Pancreas (tissue), 10 donors: ENCODE data around the gene ITFG1. TPM values are rescaled to one million over a fixed set of nuclear protein-coding genes. Genes with fewer than 3 reads are reported as not detected.

Experiments used
- ATAC-seq, 4 donors: fragments of 200-7000 bp; cut with Tn5 transposase; one replicate each; pipeline versions ENCODE4 v1.8.0 to v1.9.1; 2020; ENCODE audit warnings: mild to moderate bottlenecking in 4 of 4, moderate library complexity in 4 of 4
- DNase-seq, 6 donors: peaks; one replicate each; pipeline ENCODE4 v3.0.0-alpha.2; 2020
- FAIRE-seq: peaks from 2 replicates; lab custom pipeline; 2012; peaks lifted over from hg19 to GRCh38; lab: Jason Lieb, UNC
- H3K27ac ChIP-seq, 4 donors: fragments of 200-600 bp; sonication (generic); 1 replicate in 3 of 4; 2 replicates in 1 of 4; pipeline versions ENCODE4 v1.5.0 to v1.8.0; 2020
- H3K27me3 ChIP-seq, 4 donors: fragments of 200-600 bp; one replicate each; pipeline ENCODE4 v1.8.0; 2021
- H3K36me3 ChIP-seq, 3 donors: fragments of 200-600 bp; sonication (generic) in 1 of 3; one replicate each; pipeline versions ENCODE4 v1.5.0 to v1.8.0; 2020 to 2021
- H3K4me1 ChIP-seq, 3 donors: fragments of 200-600 bp; one replicate each; pipeline ENCODE4 v1.8.0; 2021
- H3K4me3 ChIP-seq, 4 donors: fragments of 200-600 bp; sonication (generic) in 2 of 4; one replicate each; pipeline versions ENCODE4 v1.5.0 to v1.8.0; 2020 to 2021
- H3K9me3 ChIP-seq, 4 donors: fragments of 200-600 bp; one replicate each; pipeline ENCODE4 v1.8.0; 2021
- WGBS, 2 donors: extraction: QIAGEN DNeasy Blood & Tissue Kit; methylation state at CpG; one replicate each; pipeline ENCODE4 v1.1.7; 2013; 5-methylcytosine and 5-hydroxymethylcytosine counted together
- intact Hi-C, 3 donors: fragments of 100-400 bp; cut with DNase I; formaldehyde crosslinking; loops; one replicate each; pipeline versions ENCODE4 v1.11.1 to v1.14.2; 2022
- polyA plus RNA-seq, 2 donors: library from polyadenylated mRNA; stranded (reverse); fragments of 200-250 nt; gene quantifications; one replicate each; pipeline ENCODE4 v1.2.3, GENCODE V29; 2013
- total RNA-seq, 6 donors: library from RNA; stranded (reverse); fragmentation: NEBNext Ultra II Directional in 4 of 6; extraction: Animal tissue kit (Norgen Biotek cat#: 25700) in 4 of 6; gene quantifications; one replicate each; pipeline versions ENCODE4 v1.2.1 to v1.2.4, GENCODE V29; 2021 to 2023
- TF ChIP-seq, protein P1 (sequence below), 4 donors: fragments of 200-600 bp; sonication (generic) in 3 of 4; IDR thresholded peaks; one replicate each; pipeline versions ENCODE4 v1.5.0 to v1.8.0; 2021; ENCODE audit warnings: antibody characterized with exemption in 4 of 4
- donor health status: healthy with polysubstance abuse.
- donor health status: DM: no; HTN: no; CAD: no; lungs with moderate emphysema.
- donor health status: DM: no; HTN: no; CAD: no.
- donor health status: control.
- donor health status: control.
- donor health status: Bipolar disorder and iron deficiency.
- donor health status: DM: yes; HTN: yes; CAD: no.
- donor health status: DM: no; HTN: no; CAD: no.
- donor health status: DM: no; HTN: no; CAD: no.
- donor health status: DM: yes; HTN: yes; CAD: no.

ITFG1 gene
- total and polyA plus RNA-seq, 8 donors, result 5.9 to 33.9 (median 21.2) TPM

DNA sequence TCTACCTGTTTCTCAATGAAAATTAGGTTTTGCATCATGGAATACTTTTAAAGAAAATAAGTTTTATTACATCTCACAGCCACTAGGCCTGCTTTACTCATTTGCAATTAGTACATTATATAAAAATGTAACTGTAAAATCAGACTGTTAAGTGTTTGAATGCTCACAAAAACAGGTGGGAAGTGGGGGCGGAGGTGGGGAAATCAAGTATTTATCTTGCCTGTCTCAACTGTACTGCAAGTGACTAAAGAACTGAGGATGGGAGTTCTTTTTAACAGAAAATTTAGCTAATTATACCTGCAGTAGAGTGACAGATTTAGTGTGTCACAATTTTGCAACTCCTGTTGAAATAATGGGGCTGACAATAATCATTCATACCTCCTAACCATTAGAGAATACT is 34.1 kb downstream of the ITFG1 start:
- no peak overlapping the region for H3K27ac ChIP-seq
- ATAC-seq, result no peak
- no peak overlapping the region for H3K4me3 ChIP-seq
- 96 to 100% methylated on average over 1 of the region's 1 CpG for WGBS, 2 donors
- DNase-seq, result no peak
- intact Hi-C loops, result no loop called here
- H3K27me3 ChIP-seq, result no peaks in the 10 kb centered on the region
- H3K9me3 ChIP-seq, result no peaks in the 10 kb centered on the region
- TF ChIP-seq, protein P1, sequence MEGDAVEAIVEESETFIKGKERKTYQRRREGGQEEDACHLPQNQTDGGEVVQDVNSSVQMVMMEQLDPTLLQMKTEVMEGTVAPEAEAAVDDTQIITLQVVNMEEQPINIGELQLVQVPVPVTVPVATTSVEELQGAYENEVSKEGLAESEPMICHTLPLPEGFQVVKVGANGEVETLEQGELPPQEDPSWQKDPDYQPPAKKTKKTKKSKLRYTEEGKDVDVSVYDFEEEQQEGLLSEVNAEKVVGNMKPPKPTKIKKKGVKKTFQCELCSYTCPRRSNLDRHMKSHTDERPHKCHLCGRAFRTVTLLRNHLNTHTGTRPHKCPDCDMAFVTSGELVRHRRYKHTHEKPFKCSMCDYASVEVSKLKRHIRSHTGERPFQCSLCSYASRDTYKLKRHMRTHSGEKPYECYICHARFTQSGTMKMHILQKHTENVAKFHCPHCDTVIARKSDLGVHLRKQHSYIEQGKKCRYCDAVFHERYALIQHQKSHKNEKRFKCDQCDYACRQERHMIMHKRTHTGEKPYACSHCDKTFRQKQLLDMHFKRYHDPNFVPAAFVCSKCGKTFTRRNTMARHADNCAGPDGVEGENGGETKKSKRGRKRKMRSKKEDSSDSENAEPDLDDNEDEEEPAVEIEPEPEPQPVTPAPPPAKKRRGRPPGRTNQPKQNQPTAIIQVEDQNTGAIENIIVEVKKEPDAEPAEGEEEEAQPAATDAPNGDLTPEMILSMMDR (IDR thresholded peaks at IDR 0.05), result no peak
- no peaks in the 10 kb centered on the region for H3K4me1 ChIP-seq
- FAIRE-seq, result no peak
- no peaks in the 10 kb centered on the region for H3K36me3 ChIP-seq

DNA sequence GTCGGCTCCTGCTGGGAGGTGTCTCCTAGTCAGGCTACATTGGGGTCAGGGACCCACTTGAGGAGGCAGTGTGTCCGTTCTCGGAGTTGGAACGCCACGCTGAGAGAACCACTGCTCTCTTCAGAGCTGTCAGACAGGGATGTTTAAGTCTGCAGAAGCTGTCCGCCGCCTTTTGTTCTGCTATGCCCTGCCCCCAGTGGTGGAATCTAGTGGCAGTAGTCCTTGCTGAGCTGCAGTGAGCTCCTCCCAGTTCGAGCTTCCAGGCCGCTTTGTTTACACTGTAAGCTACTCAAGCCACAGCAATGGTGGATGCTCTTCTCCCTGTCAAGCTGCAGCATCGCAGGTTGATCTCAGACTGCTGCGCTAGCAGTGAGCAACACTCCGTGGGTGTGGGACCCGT is 36.0 kb downstream of the ITFG1 start:
- ATAC-seq (no peak), DNase-seq (no peak), FAIRE-seq (no peak)
- no peaks in the 10 kb centered on the region for H3K4me1 ChIP-seq
- no peaks in the 10 kb centered on the region for H3K27me3 ChIP-seq
- H3K9me3 ChIP-seq, result no peaks in the 10 kb centered on the region
- TF ChIP-seq, protein P1 (IDR thresholded peaks at IDR 0.05), result no peak
- intact Hi-C loops, result no loop called here
- no peak overlapping the region for H3K4me3 ChIP-seq
- no peaks in the 10 kb centered on the region for H3K36me3 ChIP-seq
- H3K27ac ChIP-seq, result no peak overlapping the region
- 92 to 94% methylated on average over 13 of the region's 13 CpGs for WGBS, 2 donors

DNA sequence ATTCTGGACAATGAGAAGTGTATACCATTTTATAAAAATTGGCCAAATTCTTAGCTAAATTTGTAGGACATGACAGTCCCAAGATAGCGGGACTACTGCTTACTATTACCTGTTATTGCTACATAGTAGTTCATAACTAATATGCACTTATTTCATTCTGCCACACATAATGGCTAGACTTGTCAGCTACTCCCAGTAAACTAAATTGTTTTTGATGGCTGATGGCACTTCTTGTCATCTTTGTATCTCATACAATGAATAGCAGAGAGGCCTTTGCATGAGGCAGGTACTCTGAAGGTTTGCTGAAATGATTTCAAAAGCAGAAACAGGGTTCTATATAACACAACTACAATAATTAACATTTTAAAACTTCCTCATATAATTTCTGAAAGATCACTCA is 44.0 kb downstream of the ITFG1 start:
- WGBS, 2 donors, result 94 to 97% methylated on average over 1 of the region's 1 CpG
- ATAC-seq (no peak), FAIRE-seq (no peak), DNase-seq (no peak)
- Histone ChIP-seq H3K9me3 (no peaks in the 10 kb centered on the region), H3K4me1 (no peaks in the 10 kb centered on the region), H3K27ac (no peak overlapping the region), H3K36me3 (no peaks in the 10 kb centered on the region), H3K4me3 (no peak overlapping the region), H3K27me3 (no peaks in the 10 kb centered on the region)
- TF ChIP-seq, protein P1 (IDR thresholded peaks at IDR 0.05), result no peak
- intact Hi-C loops, result no loop called here

DNA sequence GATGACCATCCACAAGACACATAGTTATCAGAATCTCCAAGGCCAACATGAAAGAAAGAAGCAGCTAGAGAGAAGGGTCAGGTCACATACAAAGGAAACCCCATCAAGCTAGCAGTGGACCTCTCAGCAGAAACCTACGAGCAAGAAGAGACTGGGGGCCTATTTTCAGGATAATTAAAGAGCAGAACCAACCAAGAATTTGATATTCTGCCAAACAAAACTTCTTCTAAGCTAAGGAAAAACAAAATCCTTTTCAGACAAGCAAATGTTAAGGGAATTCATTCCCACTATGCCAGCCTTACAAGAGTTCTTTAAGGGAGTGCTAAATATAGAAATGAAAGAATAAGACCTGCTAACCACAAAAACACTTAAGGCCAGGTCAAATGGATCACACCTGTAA is 47.8 kb downstream of the ITFG1 start:
- ATAC-seq (no peak), FAIRE-seq (no peak), DNase-seq (no peak)
- intact Hi-C loops, result no loop called here
- no peaks in the 10 kb centered on the region for H3K36me3 ChIP-seq
- H3K4me3 ChIP-seq, result no peak overlapping the region
- no peak overlapping the region for H3K27ac ChIP-seq
- TF ChIP-seq, protein P1 (IDR thresholded peaks at IDR 0.05), result no peak
- H3K9me3 ChIP-seq, result no peaks in the 10 kb centered on the region
- 89 to 93% methylated on average over 1 of the region's 1 CpG for WGBS, 2 donors
- no peaks in the 10 kb centered on the region for H3K4me1 ChIP-seq
- H3K27me3 ChIP-seq, result no peaks in the 10 kb centered on the region

DNA sequence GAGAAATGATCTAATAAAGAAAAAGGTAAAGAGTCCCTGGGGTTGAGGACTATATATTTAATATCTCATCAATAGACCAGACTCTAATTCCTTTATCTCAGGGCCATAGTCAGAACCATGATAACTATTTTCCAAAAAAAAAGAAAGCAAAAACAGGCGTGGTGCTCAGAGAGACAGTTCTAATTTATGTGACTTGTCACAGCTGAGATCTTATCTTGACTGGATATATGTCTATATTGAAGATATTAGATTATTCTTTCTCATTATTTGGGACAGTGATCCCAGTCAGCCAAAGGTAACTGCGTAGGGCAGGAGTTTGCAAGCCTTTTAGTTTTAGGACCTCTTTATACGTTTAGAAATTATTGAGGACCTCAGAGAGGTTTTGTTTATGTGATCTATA is 52.4 kb downstream of the ITFG1 start:
- no peak overlapping the region for H3K4me3 ChIP-seq
- no peak overlapping the region for H3K27ac ChIP-seq
- 90 to 91% methylated on average over 3 of the region's 3 CpGs for WGBS, 2 donors
- ATAC-seq (no peak), DNase-seq (no peak), FAIRE-seq (no peak)
- no peaks in the 10 kb centered on the region for H3K27me3 ChIP-seq
- H3K4me1 ChIP-seq, result no peaks in the 10 kb centered on the region
- intact Hi-C loops, result no loop called here
- TF ChIP-seq, protein P1 (IDR thresholded peaks at IDR 0.05), result no peak
- no peaks in the 10 kb centered on the region for H3K9me3 ChIP-seq
- no peaks in the 10 kb centered on the region for H3K36me3 ChIP-seq
